ELF-1 (cell line): Measurements from ENCODE around the gene GSTO2.
"Not testable (repeated sequence)": the region's sequence is repeated elsewhere in the genome, so short reads cannot be mapped to it uniquely, and the experiment has no call there.

ENCODE experiments used
- DNase-seq: peaks from one replicate; pipeline ENCODE4 v3.0.0-alpha.2; 2016; ENCODE audit warnings: low read depth, low spot score

The GSTO2 gene

GRCh38 chr10:104268713-104269645 lies at the start of gene GSTO2:
TSS of gene GSTO2 (plus strand) at chr10:104269184. CDS start at chr10:104274916, 5,732 bp downstream.
- peak; percentile 100 for DNase-seq

GRCh38 chr10:104220522-104220921 lies 48.5 kb upstream of the GSTO2 start:
- DNase-seq, result no peak

DNA sequence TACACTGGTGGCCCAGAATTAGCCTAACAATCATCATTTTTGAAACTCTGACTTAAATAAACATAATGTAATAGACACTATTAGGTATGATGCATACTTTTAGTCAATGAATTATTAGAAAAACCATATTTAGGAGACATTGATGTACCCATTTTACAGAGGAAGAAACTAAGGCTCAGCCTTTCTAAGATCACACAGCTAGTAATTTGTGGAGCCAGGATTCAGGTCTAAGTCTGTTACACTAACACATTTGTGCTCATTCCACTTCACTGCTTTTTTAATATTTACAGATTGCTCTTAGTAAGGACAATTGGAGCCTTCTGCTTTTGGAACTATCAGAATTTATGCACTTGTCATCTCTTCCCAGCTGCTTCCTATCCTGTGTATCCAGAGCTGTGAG lies 45.7 kb upstream of the GSTO2 start:
- no peak for DNase-seq

DNA sequence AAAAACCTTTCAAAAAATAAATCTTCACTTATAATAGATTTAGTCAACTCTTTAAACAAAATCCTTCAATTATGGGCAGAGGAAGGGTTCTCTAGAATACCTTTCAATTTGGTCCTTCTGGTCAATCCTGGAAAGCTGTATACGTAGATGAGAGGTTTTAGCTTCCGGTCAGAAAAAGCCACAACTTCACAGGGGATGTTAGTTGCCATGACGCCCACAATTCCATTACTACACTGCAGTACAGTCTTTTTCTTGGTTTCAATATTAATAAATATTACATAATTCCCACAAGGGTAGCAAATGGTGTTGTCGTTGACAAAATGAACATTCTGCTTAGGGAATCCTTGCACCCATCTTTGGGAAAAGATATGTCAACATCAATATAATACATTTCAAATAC lies 38.5 kb upstream of the GSTO2 start:
- DNase-seq, result no peak

DNA sequence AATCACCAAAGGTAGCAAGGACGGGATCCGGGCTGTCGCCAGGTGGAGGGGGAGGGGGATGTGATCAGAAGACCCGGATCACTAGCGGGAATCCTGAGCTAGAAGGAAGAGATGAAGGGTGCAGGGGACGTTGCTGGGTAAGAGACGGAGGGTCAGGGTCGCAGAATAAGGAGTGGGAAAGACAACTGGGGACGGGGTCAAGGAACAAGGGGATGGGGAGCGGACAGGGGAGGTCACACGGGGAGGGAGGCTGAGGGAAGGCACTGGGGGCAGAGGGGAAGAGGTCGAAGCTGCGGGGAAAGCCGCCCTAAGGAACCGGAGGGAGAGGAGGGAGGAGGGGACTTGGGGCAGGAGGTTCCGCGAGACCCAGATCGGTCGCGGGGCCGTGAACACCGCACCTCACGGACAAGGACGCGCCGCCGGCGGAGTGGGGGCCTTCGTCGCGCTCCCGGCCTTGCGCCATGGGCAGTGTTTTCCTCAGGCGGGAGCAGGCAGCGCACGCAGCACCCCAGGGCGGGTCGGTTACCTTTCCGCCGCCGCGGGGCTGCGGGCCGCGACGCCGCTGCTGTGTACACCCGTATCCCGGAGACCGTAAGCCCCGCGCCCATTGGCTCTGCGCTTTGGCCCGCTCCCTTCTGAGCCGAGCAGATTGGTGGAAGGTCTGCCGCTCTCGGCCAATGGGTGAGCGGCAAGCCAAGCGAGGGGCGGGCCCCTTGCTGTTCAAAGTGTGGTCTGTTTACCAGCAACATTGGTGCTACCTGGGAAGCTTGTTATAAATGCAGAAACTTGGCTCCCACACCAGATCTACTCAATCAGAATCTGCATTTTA lies 37.0 kb upstream of the GSTO2 start, which contains the start of gene CFAP43:
CFAP43 (minus strand) TSS at position 581 of the 829 bp plus-strand sequence; CDS start at position 463, 118 bp downstream.
- peak; percentile 99 for DNase-seq

DNA sequence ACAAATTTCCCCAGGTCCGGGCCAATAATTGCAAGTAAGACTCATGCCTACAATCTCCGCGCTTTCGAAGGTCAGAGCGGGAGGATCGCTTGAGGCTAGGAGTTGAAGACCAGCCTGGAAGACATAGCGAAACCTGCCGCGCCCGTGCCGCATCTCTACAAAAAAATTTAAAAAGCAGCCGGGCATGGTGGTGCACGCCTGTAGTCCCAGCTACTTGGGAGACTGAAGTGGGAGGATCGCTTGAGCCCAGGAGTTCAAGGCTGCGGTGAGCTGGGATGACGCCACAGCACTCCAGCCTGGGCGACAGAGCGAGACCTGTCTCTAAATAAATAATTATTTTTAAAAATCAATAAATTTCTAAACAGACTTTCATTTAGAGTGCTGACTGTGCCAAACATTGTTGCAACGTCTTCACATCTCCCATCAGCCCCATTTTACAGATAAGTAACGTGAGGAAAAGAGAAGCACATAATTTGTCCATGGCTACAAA lies 36.3 kb upstream of the GSTO2 start:
- no peak for DNase-seq

GRCh38 chr10:104233817-104234216 lies 35.2 kb upstream of the GSTO2 start:
- DNase-seq, result no peak

DNA sequence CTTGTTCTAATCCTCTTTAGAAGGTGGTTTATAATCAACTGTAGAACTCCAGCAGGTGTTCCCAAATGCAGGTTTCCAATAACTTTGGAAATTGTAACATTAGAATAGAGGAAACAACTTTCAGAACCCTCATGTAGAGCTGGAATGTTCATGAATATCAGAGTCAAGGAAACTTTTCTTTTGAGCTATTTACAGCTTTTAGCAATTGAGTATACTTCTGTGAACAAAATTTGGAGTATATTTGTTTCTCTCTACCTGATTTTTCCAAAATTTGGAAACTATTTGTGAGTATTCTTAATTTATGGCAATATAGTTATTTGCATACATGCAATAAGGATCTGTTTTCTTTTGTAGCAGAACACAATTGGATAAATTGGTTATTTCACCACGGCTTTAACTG lies 34.0 kb upstream of the GSTO2 start:
- DNase-seq, result no peak

DNA sequence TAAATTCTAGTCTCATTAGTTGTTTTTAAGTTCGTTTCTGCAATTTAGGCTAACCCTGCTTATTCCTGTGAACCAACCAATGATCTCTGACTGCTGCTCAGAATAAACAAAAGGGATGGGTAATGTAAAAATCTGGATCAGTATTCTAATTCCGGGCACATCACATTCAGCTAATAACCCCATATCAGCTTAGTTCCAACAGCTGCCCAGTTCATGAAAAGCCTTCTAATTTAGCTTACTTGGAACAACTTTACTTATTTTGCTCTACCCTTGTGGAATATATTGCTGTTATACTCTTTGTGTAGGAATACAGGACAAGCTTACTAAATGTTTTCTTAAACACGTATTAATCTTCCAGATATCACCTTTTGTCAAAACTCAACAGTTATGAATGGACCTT lies 33.2 kb upstream of the GSTO2 start:
- no peak for DNase-seq

GRCh38 chr10:104240078-104240477 lies 28.9 kb upstream of the GSTO2 start:
- DNase-seq, result no peak

- DNase-seq, result no peak
These were observed 26.4 kb upstream of the GSTO2 start for GRCh38 chr10:104242545-104242944.

DNA sequence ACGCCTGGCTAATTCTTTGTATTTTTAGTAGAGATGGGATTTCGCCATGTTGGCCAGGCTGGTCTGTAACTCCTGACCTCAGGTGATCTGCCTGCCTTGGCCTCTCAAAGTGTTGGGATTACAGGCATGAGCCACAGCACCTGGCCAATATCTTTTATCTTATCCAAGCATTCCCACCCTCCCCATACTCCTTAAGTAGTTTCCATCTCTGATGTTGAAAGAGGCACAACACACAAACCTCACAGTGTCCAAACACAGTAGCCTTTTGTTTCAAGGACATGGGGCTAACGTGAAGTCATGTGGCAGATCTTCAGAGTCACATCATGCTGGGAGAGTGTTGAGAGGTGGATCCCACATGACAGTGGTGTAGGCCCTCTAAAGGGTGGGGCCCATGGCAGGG lies 26.0 kb upstream of the GSTO2 start:
- not testable (repeated sequence) for DNase-seq

- no peak for DNase-seq
These were observed 25.5 kb upstream of the GSTO2 start for GRCh38 chr10:104243512-104243911.

GRCh38 chr10:104245066-104245632 lies 23.8 kb upstream of the GSTO2 start:
- DNase-seq, result no peak

GRCh38 chr10:104246976-104247375 lies 22.0 kb upstream of the GSTO2 start:
- DNase-seq, result no peak

GRCh38 chr10:104247513-104248146 lies 21.4 kb upstream of the GSTO2 start:
- no peak for DNase-seq

DNA sequence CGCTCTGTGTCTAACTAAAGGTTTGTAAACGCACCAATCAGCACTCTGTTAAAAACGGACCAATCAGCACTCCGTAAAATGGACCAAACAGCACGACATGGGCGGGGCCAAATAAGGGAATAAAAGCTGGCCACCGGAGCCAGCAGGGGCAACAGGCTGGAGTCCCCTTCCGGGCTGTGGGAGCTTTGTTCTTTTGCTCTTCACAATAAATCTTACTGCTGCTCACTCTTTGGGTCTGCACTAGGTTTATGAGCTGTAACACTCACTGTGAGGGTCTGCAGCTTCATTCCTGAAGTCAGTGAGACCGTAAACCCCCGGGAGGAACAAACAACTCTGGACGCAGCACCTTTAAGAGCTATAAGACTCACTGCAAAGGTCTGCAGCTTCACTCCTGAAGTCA lies 20.1 kb upstream of the GSTO2 start:
- DNase-seq, result not testable (repeated sequence)

DNA sequence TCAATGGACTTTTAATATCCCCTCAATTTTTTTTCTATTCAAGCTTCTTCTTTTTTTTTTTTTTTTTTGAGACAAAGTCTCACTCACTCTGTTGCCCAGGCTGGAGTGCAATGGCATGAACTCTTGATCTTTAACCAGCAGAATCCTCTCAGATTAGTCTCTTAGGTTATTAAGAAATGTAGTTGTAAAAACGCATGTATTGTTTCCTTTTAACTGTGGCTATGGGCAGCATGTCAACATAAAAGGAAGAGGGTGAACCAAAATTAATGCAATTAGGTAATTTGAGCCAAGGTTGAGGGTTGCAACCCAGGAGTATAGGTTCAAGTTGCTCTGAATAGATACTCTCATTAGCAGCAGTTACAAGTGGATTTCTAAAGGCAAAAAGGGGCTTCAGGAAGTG lies 18.6 kb upstream of the GSTO2 start:
- no peak for DNase-seq

DNA sequence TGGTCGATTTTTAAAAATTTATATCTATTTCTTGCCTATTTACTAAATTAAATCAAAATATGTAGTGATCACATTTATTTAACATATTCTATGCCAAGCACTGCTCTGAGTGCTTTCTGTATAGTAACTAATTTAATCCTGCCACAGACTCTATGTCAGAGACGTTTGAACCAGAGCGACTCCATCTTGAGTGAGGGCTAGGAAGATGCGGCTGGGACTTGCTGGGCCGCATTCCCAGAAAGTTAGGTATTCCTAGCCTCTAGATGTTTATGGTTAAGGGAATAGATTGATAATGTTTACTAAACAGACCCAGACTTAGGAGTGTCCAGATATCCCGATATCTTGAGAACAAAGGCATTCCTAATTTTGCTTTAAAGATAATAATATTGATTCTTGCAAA lies 17.5 kb upstream of the GSTO2 start:
- peak; percentile 29 for DNase-seq

GRCh38 chr10:104252368-104252767 lies 16.6 kb upstream of the GSTO2 start:
- no peak for DNase-seq

DNA sequence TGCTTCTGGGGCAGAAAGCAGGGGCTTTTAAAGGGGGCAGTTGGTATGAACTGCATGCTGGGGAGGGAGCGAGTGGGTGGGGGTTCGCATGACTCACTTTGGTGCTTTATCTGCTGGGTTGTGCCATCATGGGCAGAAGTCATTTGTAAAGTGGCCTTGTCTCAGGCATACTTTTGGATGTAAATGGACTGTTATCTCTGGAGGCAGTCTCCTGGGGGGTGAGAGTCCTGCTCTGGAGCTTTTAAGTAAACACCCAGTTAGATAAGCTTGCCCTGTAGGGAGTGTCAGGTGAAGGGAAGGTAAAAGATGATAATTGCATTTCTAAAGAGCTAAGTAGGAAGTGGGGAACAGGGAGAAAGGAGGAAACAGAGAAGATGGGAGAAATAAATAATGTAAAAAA lies 15.9 kb upstream of the GSTO2 start:
- DNase-seq, result peak; percentile 45
